Stimulated activated CD8-positive, alpha-beta memory T cell treated with anti-CD3 and anti-CD28 coated beads, Interleukin-4, amount 100 ng/mL, for 24 hours (primary cell): ENCODE results near the gene KRTAP10-5.
A peak's percentile ranks its signal among the peaks of the same experiment; 100 is the strongest.
"Not testable (repeated sequence)": the region's sequence is repeated elsewhere in the genome, so short reads cannot be mapped to it uniquely, and the experiment has no call there.

Experiments used
- DNase-seq: peaks from one replicate; pipeline ENCODE4 v3.0.0-alpha.2; 2020; ENCODE audit warnings: low read depth

KRTAP10-5 gene

GRCh38 chr21:44580231-44580821 lies at the start of gene KRTAP10-5:
Gene KRTAP10-5, minus strand, starts transcription at chr21:44580604. Its CDS starts 26 bp downstream, at chr21:44580578.
- not testable (repeated sequence) for DNase-seq

- DNase-seq: no peak
These were observed 48.4 kb upstream of the KRTAP10-5 start for GRCh38 chr21:44628707-44629391.

GRCh38 chr21:44627831-44628233 lies 47.4 kb upstream of the KRTAP10-5 start:
- DNase-seq: not testable (repeated sequence)

DNA sequence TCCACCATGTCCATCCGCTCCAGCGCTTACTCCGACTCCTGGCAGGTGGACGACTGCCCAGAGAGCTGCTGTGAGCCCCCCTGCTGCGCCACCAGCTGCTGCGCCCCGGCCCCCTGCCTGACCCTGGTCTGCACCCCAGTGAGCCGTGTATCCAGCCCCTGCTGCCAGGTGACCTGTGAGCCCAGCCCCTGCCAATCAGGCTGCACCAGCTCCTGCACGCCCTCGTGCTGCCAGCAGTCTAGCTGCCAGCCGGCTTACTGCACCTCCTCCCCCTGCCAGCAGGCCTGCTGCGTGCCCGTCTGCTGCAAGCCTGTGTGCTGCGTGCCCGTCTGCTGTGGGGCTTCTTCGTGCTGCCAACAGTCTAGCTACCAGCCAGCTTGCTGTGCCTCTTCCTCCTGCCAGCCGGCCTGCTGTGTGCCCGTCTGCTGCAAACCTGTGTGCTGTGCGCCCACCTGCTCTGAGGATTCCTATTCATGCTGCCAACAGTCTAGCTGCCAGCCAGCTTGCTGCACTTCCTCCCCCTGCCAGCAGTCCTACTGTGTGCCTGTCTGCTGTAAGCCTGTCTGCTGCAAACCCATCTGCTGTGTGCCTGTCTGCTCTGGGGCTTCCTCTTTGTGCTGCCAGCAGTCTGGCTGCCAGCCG lies 46.9 kb upstream of the KRTAP10-5 start:
- not testable (repeated sequence) for DNase-seq

GRCh38 chr21:44626673-44627143 lies 46.3 kb upstream of the KRTAP10-5 start, which contains the start of gene KRTAP10-9:
Gene KRTAP10-9, plus strand, starts transcription at chr21:44627093. Its CDS starts 79 bp downstream, at chr21:44627172.
- DNase-seq: no peak

- peak; percentile 16 for DNase-seq
These were observed 45.9 kb upstream of the KRTAP10-5 start for GRCh38 chr21:44626262-44626661.

DNA sequence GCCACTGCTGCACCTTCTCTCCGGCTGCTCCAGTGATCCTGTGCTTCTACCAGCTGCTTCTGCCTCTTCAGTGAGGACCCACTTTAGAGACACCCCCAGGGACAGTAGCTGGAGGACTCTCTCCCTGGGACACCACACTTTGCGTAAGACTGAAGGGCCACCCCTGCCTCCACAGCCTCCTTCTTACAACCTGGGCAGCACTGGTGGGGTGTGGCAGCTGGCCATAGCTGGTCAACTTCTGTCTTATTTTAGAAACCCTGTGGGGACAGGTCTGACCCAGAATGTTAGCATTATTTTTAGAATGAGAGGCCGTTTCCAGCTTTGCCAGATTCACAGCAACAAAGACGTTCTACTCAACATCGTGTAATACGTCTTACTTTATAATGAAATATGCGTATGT lies 45.4 kb upstream of the KRTAP10-5 start:
- DNase-seq: no peak

DNA sequence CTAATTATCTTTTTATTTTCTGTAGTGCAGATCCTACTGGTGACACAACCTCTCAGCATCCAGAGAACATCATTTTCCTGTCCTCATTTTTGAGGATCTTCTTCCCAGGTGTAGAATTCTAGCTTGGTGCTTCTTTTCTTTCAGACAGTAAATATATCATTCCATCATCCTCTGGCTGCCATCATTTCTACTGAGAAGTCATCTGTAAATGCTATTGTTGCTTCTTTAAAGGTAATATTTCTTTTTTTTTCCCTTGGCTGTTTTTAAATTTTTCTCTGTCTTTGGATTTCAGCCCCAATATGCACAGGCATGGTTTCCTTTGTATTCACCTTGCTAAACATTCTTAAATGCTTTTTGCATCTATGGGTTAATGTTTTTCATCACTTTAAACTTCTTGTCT lies 43.2 kb upstream of the KRTAP10-5 start:
- no peak for DNase-seq

- no peak for DNase-seq
These were observed 39.5 kb upstream of the KRTAP10-5 start for GRCh38 chr21:44619886-44620285.

GRCh38 chr21:44618909-44619308 lies 38.5 kb upstream of the KRTAP10-5 start:
- peak; percentile 24 for DNase-seq

DNA sequence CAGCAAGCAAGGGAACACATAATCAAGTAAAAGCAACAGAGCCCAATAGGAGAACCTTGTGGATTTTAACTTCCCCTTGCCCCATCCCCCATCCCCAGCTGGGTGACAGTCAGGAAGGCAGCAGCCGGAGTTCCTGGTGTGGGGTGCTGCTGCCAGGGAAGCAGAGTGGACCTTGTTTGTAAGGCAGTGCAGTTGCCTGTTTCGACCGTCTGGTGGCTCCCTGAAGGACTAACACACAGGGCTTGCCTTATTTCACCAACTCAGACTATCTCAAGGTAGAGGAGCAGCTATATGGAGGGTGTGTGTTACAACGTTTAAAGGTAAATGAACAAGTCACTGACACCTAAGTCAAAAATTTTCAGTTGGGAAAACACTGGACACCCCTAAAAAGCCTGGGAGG lies 38.1 kb upstream of the KRTAP10-5 start:
- DNase-seq: no peak

DNA sequence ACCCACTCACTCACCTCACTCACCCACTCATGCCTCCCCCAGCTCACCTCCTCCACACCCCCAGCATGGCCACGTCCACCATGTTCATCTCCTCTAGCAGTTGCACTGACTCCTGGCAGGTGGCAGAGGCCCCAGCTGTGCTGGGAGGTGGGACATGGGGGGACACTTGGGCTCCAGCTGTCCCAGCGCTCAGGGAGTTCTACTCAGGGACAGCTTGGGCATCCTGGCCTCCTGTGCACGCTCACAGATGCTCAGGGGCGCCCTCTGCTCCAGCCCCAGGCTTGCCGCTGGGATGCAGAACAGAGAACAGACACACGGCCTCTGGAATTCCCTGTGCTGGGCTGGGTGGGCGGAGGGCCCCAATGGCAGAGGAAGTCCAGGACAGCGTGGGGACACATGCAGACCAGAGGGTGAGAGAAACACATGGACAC lies 36.7 kb upstream of the KRTAP10-5 start:
- DNase-seq: no peak

GRCh38 chr21:44616591-44616926 lies 36.2 kb upstream of the KRTAP10-5 start:
- no peak for DNase-seq

DNA sequence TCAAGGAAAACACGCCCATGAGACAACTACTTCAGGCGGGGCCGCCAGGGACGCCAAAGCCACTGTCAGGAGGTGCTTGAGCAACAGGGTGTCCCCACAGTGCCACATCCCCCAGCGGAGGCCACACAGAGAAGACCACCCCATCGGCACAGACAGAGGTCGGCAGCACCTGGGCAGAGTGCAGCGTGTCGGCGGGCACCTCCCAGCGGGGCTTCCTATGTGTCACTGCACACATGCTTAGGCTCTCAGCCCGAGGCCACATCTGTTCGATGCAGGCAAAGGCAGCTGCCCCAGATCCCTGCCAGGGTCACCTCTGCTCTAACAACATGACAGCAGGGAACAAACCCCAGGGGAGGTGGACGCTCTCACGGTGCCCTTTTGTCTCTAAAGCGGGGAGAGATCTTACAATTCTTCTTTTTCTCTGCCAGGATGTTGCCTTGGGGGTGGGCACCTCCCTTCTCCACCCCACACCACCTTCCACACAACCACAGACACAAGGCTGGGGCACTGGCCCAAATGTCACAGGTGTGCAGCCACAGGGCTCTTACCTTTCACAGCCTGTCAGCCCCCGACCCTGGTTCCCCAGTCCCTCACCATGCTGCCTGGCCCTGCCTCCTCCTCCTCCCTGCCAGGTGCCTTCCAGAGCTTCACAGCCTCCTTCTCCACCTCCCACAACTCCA lies 35.6 kb upstream of the KRTAP10-5 start:
- DNase-seq: no peak

GRCh38 chr21:44615466-44615865 lies 35.1 kb upstream of the KRTAP10-5 start:
- no peak for DNase-seq

- DNase-seq: no peak
These were observed 34.6 kb upstream of the KRTAP10-5 start for GRCh38 chr21:44614961-44615391.

DNA sequence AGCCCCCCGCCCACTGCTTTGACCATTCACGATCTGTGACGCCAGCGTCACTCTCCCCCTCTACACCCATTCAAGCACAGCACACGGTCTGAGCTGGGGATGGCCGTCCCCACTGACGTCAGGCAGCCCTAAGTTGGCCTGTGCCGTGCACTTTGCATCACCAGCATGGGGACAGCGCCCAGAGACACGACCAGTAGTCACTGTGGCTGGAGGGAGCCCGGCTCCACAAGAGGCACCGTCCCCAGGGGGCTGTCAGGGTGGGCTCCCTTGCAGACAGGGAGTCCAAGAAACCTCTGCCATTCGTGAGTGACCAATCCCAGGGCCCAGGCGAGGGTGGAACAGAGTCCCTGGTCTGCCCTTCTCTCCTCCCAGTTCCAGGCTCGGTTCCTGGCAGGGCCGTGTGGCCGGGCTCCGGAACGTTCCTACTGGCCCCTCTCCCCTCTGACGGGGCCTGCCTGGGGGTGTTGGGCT lies 33.8 kb upstream of the KRTAP10-5 start:
- no peak for DNase-seq

DNA sequence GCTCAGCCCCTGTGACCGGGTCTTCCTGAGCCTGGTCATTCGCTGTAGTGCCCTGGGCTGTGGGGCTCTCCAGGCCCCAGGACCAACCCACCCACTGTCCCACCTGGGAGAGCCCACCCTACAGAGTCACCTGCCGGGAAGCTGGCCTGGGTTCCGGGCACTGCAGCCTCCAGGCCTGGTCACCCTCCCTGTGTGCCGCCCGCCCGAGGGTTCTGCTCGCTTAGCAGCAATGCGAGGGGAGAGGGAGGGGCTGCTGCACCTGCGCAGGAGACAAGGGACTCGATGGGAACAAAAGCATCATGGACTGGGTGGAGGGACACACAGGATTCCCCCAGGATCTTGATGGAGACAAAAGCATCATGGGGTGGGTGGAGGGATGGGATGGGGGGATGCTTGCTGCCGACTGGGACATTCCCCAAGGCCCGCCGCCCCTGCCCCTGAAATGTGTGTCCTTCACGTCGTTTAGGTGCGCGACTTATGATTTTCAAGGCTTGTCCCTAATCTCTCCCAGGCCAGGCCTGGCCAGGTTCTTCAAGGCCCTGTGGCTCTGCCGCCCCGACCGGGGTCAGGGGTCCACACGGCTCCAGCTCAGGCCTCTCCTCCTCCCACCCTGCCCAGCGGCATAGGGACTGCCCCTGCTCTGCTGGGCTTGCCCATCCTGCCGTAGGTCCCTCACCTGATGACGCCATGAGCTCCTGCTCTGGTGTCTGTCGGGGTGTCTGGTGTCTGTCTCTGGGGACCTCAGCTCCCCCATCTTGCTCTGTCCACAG lies 33.2 kb upstream of the KRTAP10-5 start:
- no peak for DNase-seq

DNA sequence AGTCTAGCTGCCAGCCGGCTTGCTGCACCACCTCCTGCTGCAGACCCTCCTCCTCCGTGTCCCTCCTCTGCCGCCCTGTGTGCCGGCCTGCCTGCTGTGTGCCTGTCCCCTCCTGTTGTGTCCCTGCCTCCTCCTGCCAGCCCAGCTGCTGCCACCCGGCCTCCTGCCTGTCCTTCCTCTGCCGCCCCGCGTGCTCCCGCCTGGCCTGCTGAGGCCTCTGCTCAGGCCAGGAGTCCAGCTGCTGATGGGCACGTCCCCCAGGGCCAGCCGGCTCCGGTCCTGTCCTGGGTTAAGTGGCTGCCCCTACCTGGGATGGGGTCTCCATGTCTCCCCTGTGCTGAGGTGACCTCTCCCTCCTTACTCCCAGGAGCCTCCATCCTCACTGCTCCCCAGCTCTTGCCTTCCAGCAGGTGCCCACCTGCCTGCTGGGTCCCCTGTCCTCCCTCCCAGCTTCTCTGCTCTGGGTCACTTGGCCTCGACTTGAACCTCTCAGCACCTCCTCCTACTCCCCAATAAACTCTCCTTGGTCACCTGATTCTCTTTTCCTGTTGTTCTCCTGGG lies 32.3 kb upstream of the KRTAP10-5 start:
- DNase-seq: no peak

DNA sequence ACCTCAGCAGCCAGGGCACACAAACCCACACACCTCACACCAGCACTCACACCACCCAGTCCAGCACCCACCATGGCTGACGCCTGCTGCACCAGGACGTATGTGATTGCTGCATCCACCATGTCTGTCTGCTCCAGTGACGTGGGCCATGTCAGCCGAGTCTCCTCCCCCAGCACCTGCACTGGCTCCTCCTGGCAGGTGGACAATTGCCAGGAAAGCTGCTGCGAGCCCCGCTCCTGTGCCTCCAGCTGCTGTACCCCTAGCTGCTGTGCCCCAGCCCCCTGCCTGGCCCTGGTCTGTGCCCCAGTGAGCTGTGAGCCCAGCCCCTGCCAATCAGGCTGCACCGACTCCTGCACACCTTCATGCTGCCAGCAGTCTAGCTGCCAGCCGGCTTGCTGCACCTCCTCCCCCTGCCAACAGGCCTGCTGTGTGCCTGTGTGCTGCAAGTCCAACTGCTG lies 31.7 kb upstream of the KRTAP10-5 start, which contains the start of gene KRTAP10-8:
Gene KRTAP10-8 (plus strand): TSS at position 51 of the 458 bp plus-strand sequence. CDS start 22 bp downstream, at position 73.
- DNase-seq: no peak

DNA sequence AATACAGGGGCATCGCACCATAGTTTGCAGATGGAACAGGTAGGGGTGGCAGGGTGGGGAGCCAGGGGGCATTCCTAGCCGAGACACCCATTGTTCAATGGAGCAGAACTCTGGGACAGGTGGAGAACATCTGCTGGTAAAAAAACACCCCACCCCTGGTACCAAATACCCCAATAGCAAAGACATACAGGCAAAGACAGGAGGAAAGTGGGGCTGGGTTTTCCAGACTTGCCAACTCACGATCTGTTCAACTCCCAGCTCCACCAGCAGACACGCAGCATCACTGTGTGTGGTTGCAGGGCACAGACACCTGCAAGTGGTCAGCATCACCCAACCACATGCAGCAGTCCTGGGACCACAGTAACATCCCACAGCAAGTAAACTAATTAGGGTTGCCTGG lies 31.1 kb upstream of the KRTAP10-5 start:
- DNase-seq: no peak
